ENCODE data around the gene NHSL1.

Gene NHSL1

DNA sequence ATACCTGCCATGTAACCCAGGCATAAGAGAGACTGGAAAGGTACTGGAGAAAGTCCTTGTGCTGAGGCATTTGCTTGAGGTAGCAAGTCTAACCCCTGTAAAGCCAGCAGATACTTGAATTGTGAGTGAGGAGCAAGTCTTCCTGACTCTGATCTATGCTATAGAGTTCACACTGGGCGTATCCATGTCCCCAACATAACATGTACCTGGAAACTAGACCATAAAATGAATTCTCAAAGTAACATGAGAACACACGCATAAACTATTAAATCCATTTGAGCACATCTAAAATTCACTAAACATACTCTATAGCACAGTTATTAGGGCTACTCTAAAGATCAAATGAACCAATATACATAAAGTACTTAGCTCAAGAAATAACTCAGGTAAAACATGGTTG is 2.0 kb downstream of the NHSL1 start:
- H2AFZ ChIP-seq (ENCODE audit: low read depth, low read length, severe bottlenecking): no peak overlapping the region
- H3K27me3 ChIP-seq (ENCODE audit: low read length): no peaks in the 10 kb centered on the region
- H3K9ac ChIP-seq (ENCODE audit: low read length): no peak overlapping the region
- no peaks in the 10 kb centered on the region for H3K9me2 ChIP-seq (replicated peaks; ENCODE audit: insufficient read depth, low read length)
- no peak overlapping the region for H3K4me3 ChIP-seq (ENCODE audit: insufficient read depth, low read length, poor library complexity, severe bottlenecking)
- H3K36me3 ChIP-seq (ENCODE audit: low read length): no peaks in the 10 kb centered on the region
- no peaks in the 10 kb centered on the region for H3F3A ChIP-seq (ENCODE audit: insufficient read depth)
- no peak for TF ChIP-seq EZH2phosphoT487 (conservative IDR thresholded peaks at IDR 0.05; ENCODE audit: low read length)
- TF ChIP-seq, protein P1, sequence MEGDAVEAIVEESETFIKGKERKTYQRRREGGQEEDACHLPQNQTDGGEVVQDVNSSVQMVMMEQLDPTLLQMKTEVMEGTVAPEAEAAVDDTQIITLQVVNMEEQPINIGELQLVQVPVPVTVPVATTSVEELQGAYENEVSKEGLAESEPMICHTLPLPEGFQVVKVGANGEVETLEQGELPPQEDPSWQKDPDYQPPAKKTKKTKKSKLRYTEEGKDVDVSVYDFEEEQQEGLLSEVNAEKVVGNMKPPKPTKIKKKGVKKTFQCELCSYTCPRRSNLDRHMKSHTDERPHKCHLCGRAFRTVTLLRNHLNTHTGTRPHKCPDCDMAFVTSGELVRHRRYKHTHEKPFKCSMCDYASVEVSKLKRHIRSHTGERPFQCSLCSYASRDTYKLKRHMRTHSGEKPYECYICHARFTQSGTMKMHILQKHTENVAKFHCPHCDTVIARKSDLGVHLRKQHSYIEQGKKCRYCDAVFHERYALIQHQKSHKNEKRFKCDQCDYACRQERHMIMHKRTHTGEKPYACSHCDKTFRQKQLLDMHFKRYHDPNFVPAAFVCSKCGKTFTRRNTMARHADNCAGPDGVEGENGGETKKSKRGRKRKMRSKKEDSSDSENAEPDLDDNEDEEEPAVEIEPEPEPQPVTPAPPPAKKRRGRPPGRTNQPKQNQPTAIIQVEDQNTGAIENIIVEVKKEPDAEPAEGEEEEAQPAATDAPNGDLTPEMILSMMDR (IDR thresholded peaks at IDR 0.05; ENCODE audit: insufficient read depth, low read length, poor library complexity, severe bottlenecking): no peak
- H4K20me1 ChIP-seq (ENCODE audit: low read depth, low read length): no peaks in the 10 kb centered on the region
- H3K27ac ChIP-seq (ENCODE audit: low read depth, low read length): no peak overlapping the region
- no peak overlapping the region for H3K4me2 ChIP-seq (ENCODE audit: low read depth, low read length, poor library complexity, severe bottlenecking)
- H3K9me3 ChIP-seq (ENCODE audit: insufficient read depth, low read length): no peaks in the 10 kb centered on the region
- H3K79me2 ChIP-seq (ENCODE audit: insufficient read depth, low read length): no peaks in the 10 kb centered on the region

DNA sequence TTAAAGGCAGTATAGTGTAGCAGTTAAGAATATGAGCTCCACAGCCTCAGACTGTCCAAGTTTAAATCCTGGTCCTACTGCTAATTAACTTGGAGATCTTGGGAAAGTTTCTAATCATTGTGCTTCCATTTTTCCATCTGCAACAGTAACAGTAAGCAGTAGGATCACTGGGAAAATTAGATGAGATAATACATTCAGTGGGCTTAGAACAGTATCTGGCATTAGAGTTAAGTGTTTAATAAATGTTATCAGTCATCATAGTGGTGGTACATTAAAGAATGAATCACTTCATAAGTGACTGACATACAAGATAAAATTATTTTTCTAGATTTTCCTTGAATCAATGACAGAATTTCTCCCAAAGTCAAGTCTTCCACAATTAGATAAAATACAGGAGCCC is 5.0 kb downstream of the NHSL1 start:
- H3K9me3 ChIP-seq (ENCODE audit: insufficient read depth, low read length): no peaks in the 10 kb centered on the region
- H3K4me3 ChIP-seq (ENCODE audit: insufficient read depth, low read length, poor library complexity, severe bottlenecking): no peak overlapping the region
- no peaks in the 10 kb centered on the region for H3K36me3 ChIP-seq (ENCODE audit: low read length)
- no peaks in the 10 kb centered on the region for H3F3A ChIP-seq (ENCODE audit: insufficient read depth)
- no peak overlapping the region for H3K9ac ChIP-seq (ENCODE audit: low read length)
- no peak overlapping the region for H3K27ac ChIP-seq (ENCODE audit: low read depth, low read length)
- H2AFZ ChIP-seq (ENCODE audit: low read depth, low read length, severe bottlenecking): no peak overlapping the region
- no peaks in the 10 kb centered on the region for H3K9me2 ChIP-seq (replicated peaks; ENCODE audit: insufficient read depth, low read length)
- no peaks in the 10 kb centered on the region for H4K20me1 ChIP-seq (ENCODE audit: low read depth, low read length)
- no peak overlapping the region for H3K4me2 ChIP-seq (ENCODE audit: low read depth, low read length, poor library complexity, severe bottlenecking)
- no peaks in the 10 kb centered on the region for H3K27me3 ChIP-seq (ENCODE audit: low read length)
- no peak for TF ChIP-seq EZH2phosphoT487 (conservative IDR thresholded peaks at IDR 0.05; ENCODE audit: low read length)
- TF ChIP-seq, protein P1 (IDR thresholded peaks at IDR 0.05; ENCODE audit: insufficient read depth, low read length, poor library complexity, severe bottlenecking): no peak
- H3K79me2 ChIP-seq (ENCODE audit: insufficient read depth, low read length): no peaks in the 10 kb centered on the region

DNA sequence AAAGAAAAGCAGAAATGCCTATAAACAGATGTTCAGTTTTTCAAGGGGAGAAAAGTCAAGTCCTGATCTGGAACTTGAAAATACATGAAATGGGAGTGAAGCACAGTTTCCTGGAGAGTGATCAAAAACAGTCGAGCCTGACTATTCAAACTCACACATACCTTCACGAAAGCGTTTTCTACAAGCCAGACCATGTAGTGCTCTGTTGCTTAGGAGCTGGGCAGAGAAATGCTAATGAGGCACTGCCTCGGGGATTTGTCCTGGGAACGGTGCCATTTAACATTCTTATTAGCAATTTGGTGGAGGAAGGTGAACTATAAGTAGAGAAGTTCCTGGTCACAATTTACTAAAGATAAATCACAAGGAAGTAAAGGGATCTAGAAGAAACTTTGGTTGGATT is 5.9 kb downstream of the NHSL1 start:
- no peak overlapping the region for H3K9ac ChIP-seq (ENCODE audit: low read length)
- no peak overlapping the region for H3K4me2 ChIP-seq (ENCODE audit: low read depth, low read length, poor library complexity, severe bottlenecking)
- no peaks in the 10 kb centered on the region for H3K36me3 ChIP-seq (ENCODE audit: low read length)
- H3K9me3 ChIP-seq (ENCODE audit: insufficient read depth, low read length): no peaks in the 10 kb centered on the region
- no peaks in the 10 kb centered on the region for H3K9me2 ChIP-seq (replicated peaks; ENCODE audit: insufficient read depth, low read length)
- no peak overlapping the region for H3K27ac ChIP-seq (ENCODE audit: low read depth, low read length)
- H3K4me3 ChIP-seq (ENCODE audit: insufficient read depth, low read length, poor library complexity, severe bottlenecking): no peak overlapping the region
- no peak overlapping the region for H2AFZ ChIP-seq (ENCODE audit: low read depth, low read length, severe bottlenecking)
- no peaks in the 10 kb centered on the region for H3F3A ChIP-seq (ENCODE audit: insufficient read depth)
- H3K79me2 ChIP-seq (ENCODE audit: insufficient read depth, low read length): no peaks in the 10 kb centered on the region
- TF ChIP-seq EZH2phosphoT487 (conservative IDR thresholded peaks at IDR 0.05; ENCODE audit: low read length): no peak
- TF ChIP-seq, protein P1 (IDR thresholded peaks at IDR 0.05; ENCODE audit: insufficient read depth, low read length, poor library complexity, severe bottlenecking): no peak
- H3K27me3 ChIP-seq (ENCODE audit: low read length): no peaks in the 10 kb centered on the region
- no peaks in the 10 kb centered on the region for H4K20me1 ChIP-seq (ENCODE audit: low read depth, low read length)
